ENCODE measurements around the gene ARHGAP31.
A peak's percentile ranks its signal among the peaks of the same experiment; 100 is the strongest.
"Not testable (repeated sequence)": the region's sequence is repeated elsewhere in the genome, so short reads cannot be mapped to it uniquely, and the experiment has no call there.

The ARHGAP31 gene

GRCh38 chr3:119293871-119294695 is at the start of gene ARHGAP31:
ARHGAP31 (plus strand) TSS chr3:119294383; CDS start chr3:119294905, 522 bp downstream.
- peak; percentile 89 for DNase-seq

GRCh38 chr3:119245778-119246177 is 48.4 kb upstream of the ARHGAP31 start:
- no peak for DNase-seq

- no peak for DNase-seq
Measured at GRCh38 chr3:119255214-119255613, 39.0 kb upstream of the ARHGAP31 start.

GRCh38 chr3:119257111-119257510 is 37.1 kb upstream of the ARHGAP31 start:
- DNase-seq, result no peak

GRCh38 chr3:119257654-119258410 is 36.4 kb upstream of the ARHGAP31 start:
- DNase-seq, result no peak

GRCh38 chr3:119258915-119259314 is 35.3 kb upstream of the ARHGAP31 start:
- DNase-seq, result no peak

- no peak for DNase-seq
Measured at GRCh38 chr3:119259821-119260220, 34.4 kb upstream of the ARHGAP31 start.

GRCh38 chr3:119261055-119261454 is 33.1 kb upstream of the ARHGAP31 start:
- DNase-seq, result no peak

- not testable (repeated sequence) for DNase-seq
Measured at GRCh38 chr3:119270212-119270611, 24.0 kb upstream of the ARHGAP31 start.

GRCh38 chr3:119276680-119277079 is 17.5 kb upstream of the ARHGAP31 start:
- no peak for DNase-seq

GRCh38 chr3:119279101-119279554 is 15.1 kb upstream of the ARHGAP31 start:
- no peak for DNase-seq

- no peak for DNase-seq
Measured at GRCh38 chr3:119279584-119280243, 14.5 kb upstream of the ARHGAP31 start.

- DNase-seq, result no peak
Measured at GRCh38 chr3:119288669-119289403, 5.3 kb upstream of the ARHGAP31 start.

GRCh38 chr3:119289404-119289770 is 4.8 kb upstream of the ARHGAP31 start:
- DNase-seq, result no peak

GRCh38 chr3:119290613-119291012 is 3.6 kb upstream of the ARHGAP31 start:
- no peak for DNase-seq

- no peak for DNase-seq
Measured at GRCh38 chr3:119291062-119291700, 3.0 kb upstream of the ARHGAP31 start.

GRCh38 chr3:119292666-119293065 is 1.5 kb upstream of the ARHGAP31 start:
- peak; percentile 29 for DNase-seq

- no peak for DNase-seq
Measured at GRCh38 chr3:119293105-119293870, 895 bp upstream of the ARHGAP31 start.

GRCh38 chr3:119294696-119295671 is 801 bp downstream of the ARHGAP31 start:
- peak; percentile 53 for DNase-seq
